A549 (cell line): ENCODE measurements around the gene RHOF. TPM values are rescaled to one million over a fixed set of nuclear protein-coding genes. Genes with fewer than 3 reads are reported as not detected.

ENCODE experiments used
- ATAC-seq, 2 experiments: fragments of 200-7000 bp in 1 of 2; fragments of >200 bp in 1 of 2; cut with Nextera tagmentation in 1 of 2; cut with Tn5 transposase in 1 of 2; 3 replicates each; pipeline versions ENCODE4 v1.8.0 to v1.9.1; 2018 to 2020; ENCODE audit warnings: mild to moderate bottlenecking in 1 of 2, moderate library complexity in 1 of 2
- CTCF ChIA-PET: fragments of 300-600 bp; sonication (Branson Sonifier 250); formaldehyde crosslinking; extraction: SDS; loops from one replicate; lab custom pipeline; 2021; ENCODE audit warnings: antibody characterized with exemption, inconsistent platforms; lab: Yijun Ruan, JAX
- POLR2A ChIA-PET: fragments of 350-600 bp; formaldehyde crosslinking; extraction: SDS; loops from one replicate; lab custom pipeline; 2021; ENCODE audit warnings: antibody characterized with exemption, inconsistent platforms; lab: Yijun Ruan, JAX
- DNase-seq, 2 experiments: peaks; one replicate each; pipeline versions ENCODE4 v3.0.0 to v3.0.0-alpha.2; 2011 to 2016; ENCODE audit warnings: low read depth in 1 of 2, low spot score in 1 of 2
- FAIRE-seq: peaks from 2 replicates; lab custom pipeline; 2011; peaks lifted over from hg19 to GRCh38; lab: Jason Lieb, UNC
- H3K27ac ChIP-seq, 2 experiments: fragments of >200 bp; sonication (Bioruptor Twin); formaldehyde crosslinking; 3 replicates each; pipeline ENCODE4 v1.5.1; 2016 to 2017
- H3K4me1 ChIP-seq: fragments of >200 bp; sonication (Bioruptor Twin); formaldehyde crosslinking; 3 replicates; pipeline ENCODE4 v1.6.1; 2016
- H3K4me2 ChIP-seq: fragments of >200 bp; sonication (Bioruptor Twin); formaldehyde crosslinking; 3 replicates; pipeline ENCODE4 v1.6.1; 2016
- H3K4me3 ChIP-seq: fragments of >200 bp; sonication (Bioruptor Twin); formaldehyde crosslinking; 3 replicates; pipeline ENCODE4 v1.5.1; 2016
- H3K9me3 ChIP-seq: fragments of >200 bp; sonication (Bioruptor Twin); formaldehyde crosslinking; 3 replicates; pipeline ENCODE4 v1.6.1; 2016
- BHLHE40 ChIP-seq: IDR thresholded peaks from 2 replicates; pipeline ENCODE4 v1.6.1; 2012; ENCODE audit warnings: low read depth, low read length, inconsistent platforms
- CHD2 ChIP-seq: fragments of 150-350 bp; IDR thresholded peaks from 2 replicates; pipeline ENCODE4 v1.6.1; 2014; ENCODE audit warnings: low read length; ENCODE audit not compliant: partially characterized antibody
- HOXA7 ChIP-seq: fragments of 250-450 bp; sonication (Bioruptor Pico); IDR thresholded peaks from 2 replicates; pipeline ENCODE4 v1.5.0; 2020; ENCODE audit warnings: mild to moderate bottlenecking, moderate library complexity
- JUN ChIP-seq, 2 experiments: fragments of >200 bp; sonication (Bioruptor Twin); formaldehyde crosslinking; IDR thresholded peaks; 2 replicates in 1 of 2; 3 replicates in 1 of 2; pipeline ENCODE4 v1.6.1; 2016 to 2017
- MAX ChIP-seq: IDR thresholded peaks from 2 replicates; pipeline ENCODE4 v1.6.1; 2012
- MAZ ChIP-seq: fragments of 150-350 bp; IDR thresholded peaks from 2 replicates; pipeline ENCODE4 v1.6.1; 2014; ENCODE audit warnings: antibody characterized with exemption, low read depth, low read length, borderline replicate concordance
- NPAS2 ChIP-seq: fragments of 250-450 bp; sonication (Bioruptor Pico); IDR thresholded peaks from 2 replicates; pipeline ENCODE4 v1.8.0; 2022; ENCODE audit warnings: mild to moderate bottlenecking, moderate library complexity, borderline replicate concordance
- POLR2AphosphoS2 ChIP-seq: conservative IDR thresholded peaks from 2 replicates; pipeline ENCODE4 v1.6.1; 2012; ENCODE audit warnings: low read length, improper control_type of control experiment, inconsistent platforms
- RCOR1 ChIP-seq: fragments of 150-350 bp; IDR thresholded peaks from 2 replicates; pipeline ENCODE4 v1.6.1; 2014; ENCODE audit warnings: antibody characterized with exemption, low read length, low read depth
- REST ChIP-seq: fragments of 200-600 bp; sonication (generic); IDR thresholded peaks from 2 replicates; pipeline ENCODE4 v1.6.1; 2016; ENCODE audit warnings: antibody characterized with exemption, mild to moderate bottlenecking, moderate library complexity
- SMC3 ChIP-seq: fragments of >200 bp; sonication (Bioruptor Twin); formaldehyde crosslinking; IDR thresholded peaks from 3 replicates; pipeline ENCODE4 v1.6.1; 2018; ENCODE audit warnings: inconsistent platforms
- USF2 ChIP-seq: fragments of 450-650 bp; IDR thresholded peaks from 2 replicates; pipeline ENCODE4 v1.6.1; 2014; ENCODE audit warnings: antibody characterized with exemption
- ZNF302 ChIP-seq: fragments of 250-450 bp; sonication (Bioruptor Pico); IDR thresholded peaks from 2 replicates; pipeline ENCODE4 v1.9.0; 2021; ENCODE audit warnings: inconsistent platforms, mild to moderate bottlenecking, moderate library complexity
- ZSCAN20 ChIP-seq: fragments of 250-450 bp; sonication (Bioruptor Pico); IDR thresholded peaks from 2 replicates; pipeline ENCODE4 v1.8.0; 2022; ENCODE audit warnings: mild to moderate bottlenecking, moderate library complexity
- WGBS: methylation state at CpG from one replicate; pipeline ENCODE4 v1.1.6; 2017; ENCODE audit errors: missing lambda C conversion rate; 5-methylcytosine and 5-hydroxymethylcytosine counted together
- polyA plus RNA-seq, 4 experiments: library from polyadenylated mRNA; depleted of rRNA in 3 of 4; stranded (reverse); fragments of >200 nt; fragmentation: RNase III in 1 of 4; extraction: RNeasy Plus Mini Kit Qiagen cat#74134 plus additional on column Dnase treatment in 1 of 4; gene quantifications; 2 replicates in 3 of 4; 3 replicates in 1 of 4; pipeline ENCODE4 v1.2.3, GENCODE V29; 2011 to 2017

Gene RHOF
- polyA plus RNA-seq, 2 of the 4 experiments (the other 2 are of a cell fraction) = 47.1 to 52.3 TPM

GRCh38 chr12:121798787-121799155 lies 5.3 kb upstream of the RHOF start:
- Histone ChIP-seq H3K27ac (peak overlapping the region; percentile 100), H3K4me1 (peaks cover 67% of the 10 kb centered on the region), H3K9me3 (no peaks in the 10 kb centered on the region), H3K4me2 (peak overlapping the region; percentile 78), H3K4me3 (peak overlapping the region; percentile 60; the same call in 2 of the 3 replicates)
- FAIRE-seq (no peak), DNase-seq (no peak), ATAC-seq (no peak)
- CTCF ChIA-PET = interaction anchor here (1.2 to 72.2 kb wide), 5 partner anchors 12 to 104 kb away, joined by 3 to 2657 read pairs (median 322); partner anchors contain the start of genes PSMD9, RHOF and SETD1B
- no peak for TF ChIP-seq ZNF302 (CRISPR knock-in tag)
- no peak for TF ChIP-seq MAZ
- TF ChIP-seq HOXA7 (CRISPR knock-in tag) = no peak
- TF ChIP-seq JUN (IDR thresholded peaks at IDR 0.05) = no peak
- no peak for TF ChIP-seq CHD2
- TF ChIP-seq POLR2AphosphoS2 = no peak
- no peak for TF ChIP-seq MAX
- no peak for TF ChIP-seq NPAS2 (CRISPR knock-in tag)
- TF ChIP-seq RCOR1 = no peak
- 80% methylated on average over 10 of the region's 10 CpGs for WGBS
- POLR2A ChIA-PET = interaction anchor here (3.0 kb wide), 1 partner anchor 90 kb away, joined by 10 read pairs; the partner anchor contains the start of gene PSMD9

- H3K9me3 ChIP-seq = no peaks in the 10 kb centered on the region
- peak in 1 of 2 experiments; percentile 22 for DNase-seq
- TF ChIP-seq HOXA7 (CRISPR knock-in tag) (no peak), USF2 (no peak), SMC3 (no peak), BHLHE40 (no peak), REST (no peak), ZSCAN20 (CRISPR knock-in tag) (no peak), MAX (peak; percentile 51; the same call in 1 of the 2 replicates)
- TF ChIP-seq, all 56 proteins: peak for 1
- Histone ChIP-seq H3K4me3 (peak overlapping the region; percentile 28), H3K27ac (peak overlapping the region; percentile 100), H3K4me1 (peaks cover 67% of the 10 kb centered on the region), H3K4me2 (peak overlapping the region; percentile 78)
- FAIRE-seq (no peak), ATAC-seq (no peak)
- 56% methylated on average over 19 of the region's 19 CpGs for WGBS
- CTCF ChIA-PET = interaction anchor here (0.7 to 72.2 kb wide), 8 partner anchors 12 to 393 kb away, joined by 3 to 2657 read pairs (median 100); partner anchors contain the start of genes PSMD9, RHOF and SETD1B
- POLR2A ChIA-PET = interaction anchor here (1.1 to 3.0 kb wide), 2 partner anchors 9 to 90 kb away, joined by 8 to 10 read pairs; partner anchors contain the start of gene PSMD9
Observed at GRCh38 chr12:121797937-121798786, 4.7 kb upstream of the RHOF start.
